Measurements from ENCODE around the gene ATP8A2. TPM values are rescaled to one million over a fixed set of nuclear protein-coding genes. Genes with fewer than 3 reads are reported as not detected.

The ATP8A2 gene
- total and polyA plus RNA-seq, 10 of the 15 experiments (the other 5 are each of a cell fraction or from before 2014, with no cell fraction given): 0.01 to 0.04 (median 0.04) TPM; not detected in 7

DNA sequence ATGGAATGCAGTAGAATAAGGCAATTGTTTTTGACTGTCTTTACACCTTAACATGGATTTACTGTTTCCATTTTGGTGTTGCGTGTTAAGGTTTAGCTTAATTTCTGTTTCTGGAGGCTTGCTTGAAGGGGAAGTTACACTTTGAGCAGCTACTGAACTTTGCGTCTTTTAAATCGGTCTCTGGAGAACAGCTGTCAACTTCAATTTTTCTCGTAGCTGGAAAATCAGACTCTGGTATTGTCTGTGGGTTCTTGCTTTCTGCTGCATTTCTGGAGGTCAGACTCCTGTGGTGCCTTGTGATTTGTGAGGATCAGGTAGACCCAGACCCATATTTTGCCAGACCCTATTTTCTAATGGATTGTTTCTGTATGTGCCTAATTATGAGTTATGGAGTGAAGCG is 146.7 kb downstream of the ATP8A2 start (continued):
- TF ChIP-seq ZBTB11 (CRISPR knock-in tag; IDR thresholded peaks at IDR 0.05): no peak
- no peak for TF ChIP-seq MLLT1 (IDR thresholded peaks at IDR 0.05)
- TF ChIP-seq TAF1 (IDR thresholded peaks at IDR 0.05; ENCODE audit: borderline replicate concordance, low read depth, low read length): no peak
- TF ChIP-seq ATF7 (IDR thresholded peaks at IDR 0.05; ENCODE audit: low read depth): no peak
- TF ChIP-seq, protein P1, sequence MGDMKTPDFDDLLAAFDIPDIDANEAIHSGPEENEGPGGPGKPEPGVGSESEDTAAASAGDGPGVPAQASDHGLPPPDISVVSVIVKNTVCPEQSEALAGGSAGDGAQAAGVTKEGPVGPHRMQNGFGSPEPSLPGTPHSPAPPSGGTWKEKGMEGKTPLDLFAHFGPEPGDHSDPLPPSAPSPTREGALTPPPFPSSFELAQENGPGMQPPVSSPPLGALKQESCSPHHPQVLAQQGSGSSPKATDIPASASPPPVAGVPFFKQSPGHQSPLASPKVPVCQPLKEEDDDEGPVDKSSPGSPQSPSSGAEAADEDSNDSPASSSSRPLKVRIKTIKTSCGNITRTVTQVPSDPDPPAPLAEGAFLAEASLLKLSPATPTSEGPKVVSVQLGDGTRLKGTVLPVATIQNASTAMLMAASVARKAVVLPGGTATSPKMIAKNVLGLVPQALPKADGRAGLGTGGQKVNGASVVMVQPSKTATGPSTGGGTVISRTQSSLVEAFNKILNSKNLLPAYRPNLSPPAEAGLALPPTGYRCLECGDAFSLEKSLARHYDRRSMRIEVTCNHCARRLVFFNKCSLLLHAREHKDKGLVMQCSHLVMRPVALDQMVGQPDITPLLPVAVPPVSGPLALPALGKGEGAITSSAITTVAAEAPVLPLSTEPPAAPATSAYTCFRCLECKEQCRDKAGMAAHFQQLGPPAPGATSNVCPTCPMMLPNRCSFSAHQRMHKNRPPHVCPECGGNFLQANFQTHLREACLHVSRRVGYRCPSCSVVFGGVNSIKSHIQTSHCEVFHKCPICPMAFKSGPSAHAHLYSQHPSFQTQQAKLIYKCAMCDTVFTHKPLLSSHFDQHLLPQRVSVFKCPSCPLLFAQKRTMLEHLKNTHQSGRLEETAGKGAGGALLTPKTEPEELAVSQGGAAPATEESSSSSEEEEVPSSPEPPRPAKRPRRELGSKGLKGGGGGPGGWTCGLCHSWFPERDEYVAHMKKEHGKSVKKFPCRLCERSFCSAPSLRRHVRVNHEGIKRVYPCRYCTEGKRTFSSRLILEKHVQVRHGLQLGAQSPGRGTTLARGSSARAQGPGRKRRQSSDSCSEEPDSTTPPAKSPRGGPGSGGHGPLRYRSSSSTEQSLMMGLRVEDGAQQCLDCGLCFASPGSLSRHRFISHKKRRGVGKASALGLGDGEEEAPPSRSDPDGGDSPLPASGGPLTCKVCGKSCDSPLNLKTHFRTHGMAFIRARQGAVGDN (IDR thresholded peaks at IDR 0.05): no peak

Measured in GM12878 (cell line).